Skeletal muscle cell (primary cell): Measurements from ENCODE around the gene SLC25A28.
A peak's percentile ranks its signal among the peaks of the same experiment; 100 is the strongest.

Experiments
- DNase-seq: peaks from one replicate; pipeline ENCODE4 v3.0.0-alpha.2; 2010; ENCODE audit warnings: low read depth
- H3K4me3 ChIP-seq: 2 replicates; pipeline ENCODE4 v1.5.1; 2011; ENCODE audit warnings: low read depth, mild to moderate bottlenecking, control low read depth, low read length, moderate library complexity

SLC25A28 gene, protein sequence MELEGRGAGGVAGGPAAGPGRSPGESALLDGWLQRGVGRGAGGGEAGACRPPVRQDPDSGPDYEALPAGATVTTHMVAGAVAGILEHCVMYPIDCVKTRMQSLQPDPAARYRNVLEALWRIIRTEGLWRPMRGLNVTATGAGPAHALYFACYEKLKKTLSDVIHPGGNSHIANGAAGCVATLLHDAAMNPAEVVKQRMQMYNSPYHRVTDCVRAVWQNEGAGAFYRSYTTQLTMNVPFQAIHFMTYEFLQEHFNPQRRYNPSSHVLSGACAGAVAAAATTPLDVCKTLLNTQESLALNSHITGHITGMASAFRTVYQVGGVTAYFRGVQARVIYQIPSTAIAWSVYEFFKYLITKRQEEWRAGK

DNA sequence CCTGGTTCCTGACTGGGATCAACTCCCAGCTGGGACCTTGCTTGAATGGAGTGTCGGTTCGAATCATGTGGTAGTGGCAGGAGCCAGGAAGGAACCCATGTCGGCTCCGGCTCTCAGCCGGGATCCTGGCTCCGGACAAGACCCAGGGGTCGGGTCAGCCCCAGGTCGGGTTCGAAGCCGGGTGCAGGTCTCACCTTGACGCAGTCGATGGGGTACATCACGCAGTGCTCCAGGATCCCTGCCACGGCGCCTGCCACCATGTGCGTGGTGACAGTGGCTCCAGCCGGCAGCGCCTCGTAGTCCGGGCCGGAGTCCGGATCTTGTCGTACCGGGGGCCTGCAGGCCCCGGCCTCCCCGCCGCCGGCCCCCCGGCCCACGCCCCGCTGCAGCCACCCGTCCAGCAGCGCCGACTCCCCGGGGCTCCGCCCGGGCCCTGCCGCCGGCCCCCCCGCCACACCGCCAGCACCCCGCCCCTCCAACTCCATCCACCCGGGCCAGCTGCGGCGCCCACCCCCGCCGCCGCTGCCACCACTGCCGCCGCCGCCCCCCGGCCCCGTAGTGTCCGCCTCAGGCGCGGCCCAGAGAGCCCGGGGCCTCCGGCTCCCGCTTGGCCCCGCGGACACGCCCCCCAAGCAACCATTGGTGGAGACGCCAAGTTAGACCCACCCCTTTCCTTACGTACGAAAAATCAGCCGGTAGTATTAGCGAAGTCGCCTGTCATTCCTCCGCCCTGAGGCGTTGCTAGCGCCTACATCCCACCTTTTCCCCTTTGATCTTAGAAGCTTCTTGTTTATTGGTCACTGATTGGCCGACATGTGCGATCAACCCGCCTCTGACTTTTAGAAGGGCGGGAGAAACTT is at the start of gene SLC25A28:
TSS of gene SLC25A28 (minus strand) at position 589 of the 860 bp plus-strand sequence. CDS start at position 485, 104 bp downstream.
- DNase-seq, result peak; percentile 100
- peak within 1 kb of the TSS; percentile 89 for H3K4me3 ChIP-seq

DNA sequence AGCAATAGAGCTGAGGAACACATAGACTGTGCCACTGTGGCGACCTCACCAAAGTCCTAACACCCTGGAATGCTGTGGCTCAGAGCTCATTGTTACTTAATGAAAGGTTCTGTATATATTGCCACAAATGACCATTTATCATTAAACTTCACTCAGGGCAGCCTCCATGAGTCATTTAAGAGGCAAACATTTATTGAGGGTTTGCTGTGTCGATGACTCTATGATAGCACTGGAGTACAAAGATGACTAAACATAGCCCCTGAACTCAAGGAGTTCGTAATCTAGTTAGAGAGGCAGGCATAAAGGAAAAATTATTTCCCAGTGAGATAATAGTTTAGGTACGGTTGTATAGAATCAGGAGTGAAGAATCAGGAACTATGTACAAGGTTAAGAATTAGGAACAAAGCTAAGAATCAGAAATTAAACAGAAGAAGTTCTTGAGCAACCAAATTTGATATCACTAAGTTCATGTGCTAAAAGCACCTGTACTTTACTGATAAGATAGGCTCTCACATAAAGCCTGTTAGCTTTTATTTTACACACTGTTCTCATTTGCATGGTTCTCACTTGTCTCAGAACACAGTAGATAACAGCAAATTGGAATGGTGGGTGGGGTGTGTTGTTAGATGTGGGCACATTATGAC is 47.0 kb upstream of the SLC25A28 start:
- no peak overlapping the region for H3K4me3 ChIP-seq
- peak; percentile 59 for DNase-seq

DNA sequence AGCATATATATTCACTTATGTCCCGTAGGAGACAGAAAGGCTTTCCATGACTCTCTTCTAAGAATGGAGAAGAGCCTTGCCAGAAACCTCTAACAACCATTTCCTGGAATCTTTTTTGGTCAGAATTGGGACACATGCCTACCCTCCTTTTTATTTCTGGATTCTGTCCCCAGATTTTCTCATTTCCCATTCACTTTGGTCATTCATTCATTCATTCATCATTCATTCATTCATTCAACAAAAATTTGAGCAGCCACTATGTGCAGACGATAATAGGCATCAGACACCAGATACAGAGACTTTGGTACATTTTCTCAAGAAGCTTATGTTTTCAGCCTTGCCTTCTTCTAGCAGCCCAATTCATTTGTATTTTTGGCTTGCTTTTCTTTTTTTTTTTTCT is 45.1 kb upstream of the SLC25A28 start:
- H3K4me3 ChIP-seq, result no peak overlapping the region
- DNase-seq, result no peak

DNA sequence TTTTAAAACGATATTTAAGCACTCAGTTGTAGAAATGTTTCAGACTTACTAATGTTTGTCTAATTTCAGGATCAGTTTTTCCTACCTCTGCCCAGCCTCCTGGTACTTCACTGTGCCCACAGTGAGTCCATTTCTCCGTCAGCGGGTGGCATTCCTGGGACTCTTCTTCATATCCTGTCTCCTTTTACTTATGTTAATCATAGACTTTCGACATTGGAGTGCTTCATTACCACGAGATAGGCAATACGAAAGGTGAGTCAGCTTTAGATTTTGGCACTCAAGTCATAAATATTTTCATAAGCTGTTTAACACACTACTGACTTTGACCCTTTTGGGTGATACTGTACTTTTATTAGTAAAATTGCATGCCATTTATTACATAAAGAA is 41.1 kb upstream of the SLC25A28 start:
- peak; percentile 60 for DNase-seq
- H3K4me3 ChIP-seq, result no peak overlapping the region

DNA sequence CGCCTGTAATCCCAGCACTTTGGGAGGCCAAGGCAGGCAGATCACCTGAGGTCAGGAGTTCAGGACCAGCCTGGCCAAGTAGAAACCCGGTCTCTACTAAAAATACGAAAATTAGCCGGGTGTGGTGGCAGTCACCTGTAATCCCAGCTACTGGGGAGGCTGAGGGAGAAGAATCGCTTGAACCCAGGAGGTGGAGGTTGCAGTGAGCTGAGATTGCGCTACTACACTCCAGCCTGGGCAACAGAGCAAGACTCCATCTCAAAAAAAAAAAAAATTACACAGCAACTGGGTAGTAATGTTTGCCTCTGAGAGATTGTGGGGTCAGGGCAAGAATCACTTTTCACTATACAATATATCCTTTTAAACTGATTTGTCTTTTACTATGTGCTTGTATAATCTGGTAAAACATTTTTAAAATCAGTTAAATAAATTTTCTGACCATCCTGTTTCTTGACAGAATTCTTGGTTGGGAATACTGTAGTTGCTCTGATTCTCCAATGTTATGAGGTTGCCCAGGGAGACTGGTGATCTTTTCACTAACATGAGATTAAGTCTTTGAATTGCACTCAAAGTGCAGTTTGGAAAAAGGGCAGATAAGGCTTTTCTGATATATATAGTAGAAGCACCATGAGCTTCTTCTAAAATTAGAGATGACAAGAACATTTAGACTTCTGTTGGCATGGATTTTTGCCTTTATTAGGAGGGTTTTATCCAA is 40.6 kb upstream of the SLC25A28 start:
- DNase-seq, result no peak
- no peak overlapping the region for H3K4me3 ChIP-seq

DNA sequence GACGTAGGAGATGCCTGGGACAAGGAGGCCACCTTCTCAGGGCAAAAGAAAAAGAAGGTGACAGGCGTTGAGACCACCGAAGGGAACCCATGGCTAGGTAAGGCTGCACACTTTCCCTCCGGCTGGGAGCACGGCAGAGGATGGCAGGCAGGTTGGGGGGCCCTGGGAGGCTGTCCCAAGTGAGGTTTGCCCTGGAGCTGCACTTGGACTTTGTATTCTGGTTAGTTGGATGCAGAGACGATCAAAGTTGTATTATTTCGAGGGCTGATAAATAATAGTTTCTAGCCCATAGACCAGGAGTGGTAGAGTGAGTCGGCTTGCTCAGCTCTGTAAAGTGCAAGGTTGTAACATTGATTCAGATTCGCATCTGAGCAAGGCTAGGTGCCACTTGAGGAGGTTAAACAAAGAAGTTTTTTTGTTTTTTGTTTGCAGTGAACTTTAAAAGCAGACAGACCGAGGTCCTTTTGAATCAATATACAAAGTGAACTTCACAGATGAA is 39.7 kb upstream of the SLC25A28 start:
- H3K4me3 ChIP-seq, result peak overlapping the region; percentile 97
- DNase-seq, result no peak

DNA sequence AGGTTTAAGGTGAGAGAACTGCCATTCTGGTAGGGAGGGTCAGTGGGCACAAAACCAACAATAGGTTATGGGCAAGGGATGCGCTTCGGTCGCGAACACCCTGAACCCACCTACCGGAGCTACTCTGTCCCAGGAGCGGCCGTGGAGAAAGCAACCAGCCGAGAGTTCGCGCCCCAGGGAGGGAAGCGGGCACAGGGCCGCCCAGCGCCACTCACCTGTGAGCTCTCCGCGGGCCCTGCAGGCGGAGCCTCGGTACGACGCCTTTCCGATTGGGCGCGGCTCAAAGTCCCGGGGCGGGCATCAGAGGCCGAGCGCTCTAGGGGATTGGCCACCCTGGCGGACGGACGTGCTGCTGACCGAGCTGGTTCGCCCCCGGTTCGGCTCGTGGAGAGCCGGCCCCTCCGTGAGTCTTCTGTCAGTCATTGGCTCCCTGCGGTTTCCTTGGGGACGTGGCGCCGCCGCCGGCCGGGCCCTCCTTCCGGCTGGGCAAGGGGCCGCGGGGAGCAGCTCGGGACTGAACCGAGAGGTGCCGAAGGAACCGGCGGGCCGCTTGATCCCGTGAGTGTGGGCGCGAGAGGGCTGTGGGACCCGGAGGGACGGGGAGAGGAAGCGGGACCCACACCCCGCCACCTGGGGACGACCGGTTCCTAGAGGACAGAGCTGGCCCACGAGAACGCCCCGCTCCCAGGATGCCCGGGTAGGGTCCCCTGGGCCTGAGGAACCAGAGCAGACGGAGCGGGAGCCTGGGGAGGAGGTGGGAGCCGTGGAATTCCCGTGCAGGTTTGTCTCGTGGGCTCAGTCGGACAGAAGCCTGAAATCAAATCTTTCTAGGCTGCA is 39.0 kb upstream of the SLC25A28 start, which contains the start of gene ENTPD7:
TSS of gene ENTPD7 (plus strand) at position 479 of the 837 bp plus-strand sequence. CDS start 448 bp downstream, outside the sequence.
- H3K4me3 ChIP-seq, result peak within 1 kb of the TSS; percentile 97
- DNase-seq, result peak; percentile 87

DNA sequence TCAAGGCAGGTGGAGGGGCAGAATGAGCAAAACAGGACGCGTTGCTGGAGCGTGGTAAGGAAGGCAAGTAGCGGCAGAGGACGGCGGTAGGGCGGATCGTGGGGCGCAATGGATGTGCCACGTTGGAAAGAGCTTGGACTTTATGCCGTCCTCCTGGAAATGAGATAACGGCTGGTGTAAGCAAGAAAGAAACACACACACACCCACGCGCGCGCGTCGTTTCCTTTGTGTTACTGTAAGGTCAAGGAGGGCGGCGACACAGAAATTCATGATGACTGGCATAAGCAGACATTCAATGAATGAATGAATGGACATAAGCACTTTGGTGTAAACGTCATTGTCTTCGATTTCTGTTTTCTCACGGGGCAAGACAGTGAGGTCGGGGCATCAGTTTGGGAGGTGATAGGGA is 38.4 kb upstream of the SLC25A28 start:
- H3K4me3 ChIP-seq, result peak overlapping the region; percentile 97
- no peak for DNase-seq

DNA sequence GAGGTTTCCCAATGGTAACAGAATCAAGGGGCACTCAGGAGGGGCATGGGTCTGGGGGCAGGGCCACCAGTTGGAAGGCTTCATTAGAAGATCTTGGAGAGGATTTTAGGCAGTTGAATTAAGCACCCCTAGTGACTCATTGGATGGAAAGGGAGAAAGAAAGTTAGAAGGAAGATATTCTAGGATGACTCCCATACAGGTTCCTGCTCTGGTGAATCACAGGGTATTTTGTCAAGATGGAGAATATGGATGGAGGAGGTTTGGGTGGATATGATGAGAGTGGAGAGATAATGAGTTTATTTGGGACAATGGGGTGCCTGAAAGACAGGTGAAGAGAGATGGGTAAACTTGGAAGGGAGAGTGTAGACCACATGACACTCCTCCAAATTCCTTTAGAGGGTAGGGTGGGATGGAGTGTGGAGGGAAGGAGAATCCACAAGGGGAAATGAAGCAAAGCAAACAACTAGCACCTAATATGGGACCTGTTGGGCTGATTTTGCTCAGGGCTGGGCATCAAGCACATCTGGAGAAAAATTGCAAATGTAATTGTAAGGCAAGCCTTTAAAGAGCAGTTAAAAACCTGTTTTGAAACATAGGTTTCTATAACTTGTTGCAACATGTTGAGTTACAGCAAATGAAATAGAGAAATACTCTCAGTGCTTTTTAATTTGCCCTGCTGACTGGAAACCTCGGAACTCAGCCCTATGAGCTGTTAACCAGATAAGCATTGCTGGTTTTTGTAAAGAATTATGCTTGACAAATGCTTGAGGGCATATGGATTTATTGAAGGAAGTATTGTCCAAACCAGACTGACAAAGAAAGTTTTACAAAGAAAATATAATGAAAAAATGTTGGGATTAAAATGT is 36.2 kb upstream of the SLC25A28 start:
- DNase-seq, result no peak
- no peak overlapping the region for H3K4me3 ChIP-seq

DNA sequence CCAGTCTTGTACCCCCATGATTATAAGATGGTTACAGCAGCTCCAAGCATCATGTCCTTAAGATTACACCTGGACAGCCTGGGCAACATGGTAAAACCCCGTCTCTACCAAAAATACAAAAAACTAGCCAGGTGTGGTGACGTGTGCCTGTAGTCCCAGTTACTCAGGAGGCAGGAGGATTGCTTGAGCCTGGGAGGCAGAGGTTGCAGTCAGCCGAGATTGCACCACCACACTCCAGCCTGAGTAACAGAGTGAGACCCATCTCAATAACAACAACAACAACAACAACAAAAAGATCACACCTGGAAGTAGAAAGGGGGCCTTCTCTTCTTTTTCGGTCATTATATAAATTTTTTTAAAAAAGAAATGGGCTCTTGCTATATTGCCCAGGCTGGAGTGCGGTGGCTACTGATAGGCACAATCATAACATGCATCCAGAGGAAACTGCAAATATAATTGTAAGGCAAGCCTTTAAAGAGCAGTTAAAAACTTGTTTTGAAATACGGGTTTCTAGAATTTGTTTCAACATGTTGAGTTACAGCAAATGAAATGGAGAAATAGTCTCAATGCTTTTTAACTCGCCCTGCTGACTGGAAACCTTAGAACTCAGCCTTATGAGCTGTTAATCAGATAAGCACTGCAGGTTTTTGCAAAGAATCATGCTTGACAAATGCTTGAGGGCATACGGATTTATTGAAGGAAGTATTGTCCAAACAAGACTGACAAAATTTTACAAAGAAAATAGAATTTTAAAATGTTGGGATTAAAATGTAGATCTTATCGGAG is 34.3 kb upstream of the SLC25A28 start:
- H3K4me3 ChIP-seq, result no peak overlapping the region
- DNase-seq, result no peak

DNA sequence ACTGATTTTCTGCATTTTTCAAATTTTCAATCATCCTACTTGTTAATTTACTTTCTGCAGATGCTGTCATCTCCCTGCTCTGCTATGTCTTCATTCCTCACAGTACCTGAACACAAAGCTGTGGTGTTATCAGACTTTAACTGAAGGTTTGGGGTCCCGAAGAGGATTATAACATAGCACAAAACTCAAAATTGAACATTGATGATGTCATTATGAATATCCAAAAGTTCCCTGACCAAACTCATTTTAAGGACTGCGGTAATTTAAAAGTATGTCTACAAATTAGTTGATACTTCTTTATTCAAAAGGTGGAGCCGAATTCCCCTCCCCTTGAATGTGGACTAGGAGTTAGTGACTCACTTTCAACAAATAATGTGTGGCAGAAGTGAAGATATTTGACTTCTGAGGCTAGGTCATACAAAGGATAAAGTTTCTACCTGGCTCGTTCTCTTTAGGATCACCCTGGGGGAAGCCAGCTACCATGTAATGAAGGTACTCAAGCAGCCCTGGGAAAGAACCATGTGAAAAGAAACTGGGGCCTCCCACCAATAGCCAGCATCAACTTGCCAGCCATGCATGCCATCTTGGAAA is 32.7 kb upstream of the SLC25A28 start:
- DNase-seq, result no peak
- no peak overlapping the region for H3K4me3 ChIP-seq

DNA sequence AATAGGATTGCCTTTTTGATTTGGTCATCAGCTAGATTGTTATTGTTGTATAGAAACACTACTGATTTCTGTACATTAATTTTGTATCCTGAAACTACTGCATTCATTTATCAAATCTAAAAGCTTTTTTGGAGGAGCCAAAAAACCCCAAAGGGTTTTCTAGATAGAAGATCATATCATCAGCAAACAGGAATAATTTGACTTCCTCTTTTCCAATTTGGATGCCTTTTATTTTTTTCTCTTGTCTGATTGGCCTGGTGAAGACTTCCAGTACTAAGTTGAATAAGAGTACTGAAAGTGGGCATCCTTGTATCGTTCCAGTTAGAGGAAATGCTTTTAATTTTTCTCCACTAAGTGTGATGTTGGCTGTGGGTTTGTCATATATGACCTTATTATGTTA is 28.5 kb upstream of the SLC25A28 start:
- H3K4me3 ChIP-seq, result no peak overlapping the region
- DNase-seq, result no peak

DNA sequence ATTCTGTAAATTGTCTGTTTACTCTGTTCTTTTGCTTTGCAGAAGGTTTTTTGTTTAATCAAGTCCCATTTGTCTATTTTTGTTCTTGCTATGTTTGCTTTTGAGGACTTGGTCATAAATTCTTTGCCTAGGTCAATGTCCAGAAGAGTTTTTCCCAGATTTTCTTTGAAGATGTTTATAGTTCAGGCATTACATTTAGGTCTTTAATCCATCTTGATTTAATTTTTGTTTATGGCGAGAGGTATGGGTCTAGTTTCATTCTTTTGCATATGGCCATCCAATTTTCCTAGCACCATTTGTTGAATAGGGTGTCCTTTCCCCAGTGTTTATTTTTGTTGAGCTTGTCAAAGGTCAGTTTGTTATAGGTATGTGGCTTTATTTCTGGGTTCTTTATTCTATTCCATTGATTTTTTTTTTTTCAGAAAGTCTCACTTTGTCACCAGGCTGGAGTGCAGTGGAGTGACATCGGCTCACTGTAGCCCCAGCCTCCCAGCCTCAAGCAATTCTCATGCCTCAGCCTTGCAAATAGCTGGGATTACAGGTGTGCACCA is 27.4 kb upstream of the SLC25A28 start:
- no peak overlapping the region for H3K4me3 ChIP-seq
- DNase-seq, result no peak

DNA sequence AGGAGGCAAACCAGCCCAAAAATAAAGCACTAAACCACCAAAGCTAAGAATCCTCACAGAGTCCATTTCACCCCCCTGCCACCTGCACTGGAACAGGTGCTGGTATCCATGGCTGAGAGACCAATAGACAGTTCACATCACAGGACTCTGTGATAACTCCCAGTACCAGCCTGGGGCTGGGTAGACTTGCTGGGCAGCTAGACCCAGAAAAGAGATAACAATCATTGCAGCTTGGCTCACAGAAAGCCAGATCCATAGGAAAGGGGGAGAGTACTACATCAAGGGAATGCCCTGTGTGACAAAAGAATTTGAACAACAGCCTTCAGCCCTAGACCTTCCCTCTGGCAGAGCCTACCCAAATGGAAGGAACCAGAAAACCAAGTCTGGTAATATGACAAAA is 13.6 kb upstream of the SLC25A28 start:
- H3K4me3 ChIP-seq, result no peak overlapping the region
- DNase-seq, result no peak

DNA sequence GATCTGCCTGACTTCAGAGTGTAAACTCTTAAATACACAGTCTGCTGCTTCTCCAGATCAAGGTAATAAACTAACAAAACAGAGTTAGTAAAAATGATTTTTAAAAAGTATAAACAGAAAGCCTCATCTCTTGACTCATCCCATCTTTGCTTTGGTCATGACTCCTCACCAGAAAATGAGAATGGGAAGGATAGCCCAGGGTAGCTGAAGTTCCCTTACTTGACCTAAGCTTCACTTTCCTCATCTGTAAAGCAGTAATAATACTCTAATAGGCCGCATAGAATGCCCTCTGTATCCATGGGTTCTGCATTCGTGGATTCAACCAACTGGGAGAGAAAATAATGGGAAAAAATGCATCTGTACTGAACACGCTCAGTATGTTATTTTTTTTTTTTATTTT is 11.3 kb upstream of the SLC25A28 start:
- DNase-seq, result no peak
- H3K4me3 ChIP-seq, result no peak overlapping the region

DNA sequence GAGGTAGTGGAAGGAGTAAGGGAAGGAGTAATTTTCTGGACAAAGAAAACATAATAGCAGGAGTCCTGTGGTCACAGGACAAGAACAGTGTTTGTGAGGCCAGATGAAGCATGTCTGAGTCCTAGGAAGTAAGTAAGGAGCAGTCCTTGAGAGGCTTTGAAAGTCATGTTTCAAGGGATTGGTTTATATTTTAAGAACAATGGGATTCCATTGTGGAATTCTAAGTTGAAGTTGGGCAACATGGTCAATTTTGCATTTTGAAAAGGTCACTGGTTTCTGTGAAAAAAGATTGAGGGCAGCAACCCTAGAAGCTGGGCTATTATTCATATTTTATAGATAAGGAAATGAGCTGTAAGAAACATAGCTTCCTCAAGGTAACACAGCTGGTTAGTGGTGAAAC is 10.8 kb upstream of the SLC25A28 start:
- no peak overlapping the region for H3K4me3 ChIP-seq
- DNase-seq, result no peak
